Hepatocyte (in vitro differentiated cells): Measurements from ENCODE around the gene MRPS22. TPM values are rescaled to one million over a fixed set of nuclear protein-coding genes. Genes with fewer than 3 reads are reported as not detected.

Source experiments
- DNase-seq: peaks from one replicate; pipeline ENCODE4 v3.0.0-alpha.2; 2016; ENCODE audit warnings: low spot score
- H2AFZ ChIP-seq: fragments of 200-600 bp; sonication (generic); 2 replicates; pipeline ENCODE4 v1.6.0; 2016; ENCODE audit warnings: antibody characterized with exemption, mild to moderate bottlenecking
- H3K27ac ChIP-seq: fragments of 200-600 bp; sonication (generic); 2 replicates; pipeline ENCODE4 v1.5.1; 2016; ENCODE audit warnings: mild to moderate bottlenecking
- H3K27me3 ChIP-seq: fragments of 200-600 bp; sonication (generic); 2 replicates; pipeline ENCODE4 v1.6.1; 2016
- H3K36me3 ChIP-seq: fragments of 200-600 bp; sonication (generic); replicated peaks from 2 replicates; pipeline ENCODE4 v1.5.1; 2016; ENCODE audit warnings: low read depth; ENCODE audit not compliant: insufficient read depth
- H3K4me1 ChIP-seq: fragments of 200-600 bp; sonication (generic); 2 replicates; pipeline ENCODE4 v1.5.1; 2016; ENCODE audit warnings: mild to moderate bottlenecking, moderate library complexity; ENCODE audit not compliant: insufficient read depth
- H3K4me2 ChIP-seq: fragments of 200-600 bp; sonication (generic); 2 replicates; pipeline ENCODE4 v1.6.0; 2016
- H3K4me3 ChIP-seq: fragments of 200-600 bp; sonication (generic); 2 replicates; pipeline ENCODE4 v1.5.1; 2016; ENCODE audit warnings: mild to moderate bottlenecking
- H3K79me2 ChIP-seq: fragments of 200-600 bp; sonication (generic); 2 replicates; pipeline ENCODE4 v1.6.0; 2017; ENCODE audit warnings: mild to moderate bottlenecking
- H3K9me2 ChIP-seq: fragments of 200-600 bp; sonication (generic); replicated peaks from 2 replicates; pipeline ENCODE4 v1.6.0; 2017; ENCODE audit warnings: mild to moderate bottlenecking; ENCODE audit not compliant: insufficient read depth
- H3K9me3 ChIP-seq: fragments of 200-600 bp; sonication (generic); 2 replicates; pipeline ENCODE4 v1.5.1; 2016; ENCODE audit warnings: low read depth, mild to moderate bottlenecking
- H4K20me1 ChIP-seq: fragments of 200-600 bp; sonication (generic); 2 replicates; pipeline ENCODE4 v1.6.0; 2016; ENCODE audit warnings: mild to moderate bottlenecking; ENCODE audit not compliant: insufficient read depth, poor library complexity, severe bottlenecking
- CTCF ChIP-seq: fragments of 200-600 bp; sonication (generic); IDR thresholded peaks from 2 replicates; pipeline ENCODE4 v1.5.1; 2016; ENCODE audit warnings: antibody characterized with exemption, mild to moderate bottlenecking; ENCODE audit not compliant: poor library complexity
- EZH2 ChIP-seq: fragments of 200-600 bp; sonication (generic); IDR thresholded peaks from 2 replicates; pipeline ENCODE4 v1.6.1; 2016; ENCODE audit warnings: antibody characterized with exemption, mild to moderate bottlenecking, borderline replicate concordance
- EZH2phosphoT487 ChIP-seq: fragments of 200-600 bp; sonication (generic); IDR thresholded peaks from one replicate; pipeline ENCODE4 v1.6.1; 2018; ENCODE audit warnings: antibody characterized with exemption, mild to moderate bottlenecking, low read depth, moderate library complexity; ENCODE audit not compliant: unreplicated experiment, severe bottlenecking
- WGBS: methylation state at CpG from one replicate; pipeline ENCODE4 v1.1.6; 2016; ENCODE audit warnings: low lambda C conversion rate; ENCODE audit errors: missing lambda C conversion rate; 5-methylcytosine and 5-hydroxymethylcytosine counted together
- polyA plus RNA-seq: library from polyadenylated mRNA; unstranded; fragments of >200 nt; fragmentation: Nextera tagmentation; extraction: Ambion mirVana; gene quantifications from 2 replicates; pipeline ENCODE4 v1.2.1, GENCODE V29; 2016
- total RNA-seq: library from RNA; depleted of rRNA; stranded (reverse); fragments of >200 nt; gene quantifications from 2 replicates; pipeline ENCODE4 v1.2.3, GENCODE V29; 2014

Gene MRPS22
- total and polyA plus RNA-seq, 2 experiments from 2014 or later: 55.1 to 75.7 TPM

GRCh38 chr3:139309061-139309591 lies 34.7 kb upstream of the MRPS22 start:
- peaks cover 9% of the 10 kb centered on the region for H3K4me1 ChIP-seq
- TF ChIP-seq CTCF (no peak), EZH2phosphoT487 (no peak), EZH2 (no peak)
- H3K79me2 ChIP-seq: no peaks in the 10 kb centered on the region
- no peak overlapping the region for H2AFZ ChIP-seq
- 68% methylated on average over 2 of the region's 2 CpGs for WGBS
- no peaks in the 10 kb centered on the region for H3K9me3 ChIP-seq
- H3K4me2 ChIP-seq: no peak overlapping the region
- no peak overlapping the region for H3K27ac ChIP-seq
- no peaks in the 10 kb centered on the region for H4K20me1 ChIP-seq
- no peaks in the 10 kb centered on the region for H3K36me3 ChIP-seq
- DNase-seq: no peak
- no peaks in the 10 kb centered on the region for H3K9me2 ChIP-seq
- no peak overlapping the region for H3K4me3 ChIP-seq
- H3K27me3 ChIP-seq: no peaks in the 10 kb centered on the region

DNA sequence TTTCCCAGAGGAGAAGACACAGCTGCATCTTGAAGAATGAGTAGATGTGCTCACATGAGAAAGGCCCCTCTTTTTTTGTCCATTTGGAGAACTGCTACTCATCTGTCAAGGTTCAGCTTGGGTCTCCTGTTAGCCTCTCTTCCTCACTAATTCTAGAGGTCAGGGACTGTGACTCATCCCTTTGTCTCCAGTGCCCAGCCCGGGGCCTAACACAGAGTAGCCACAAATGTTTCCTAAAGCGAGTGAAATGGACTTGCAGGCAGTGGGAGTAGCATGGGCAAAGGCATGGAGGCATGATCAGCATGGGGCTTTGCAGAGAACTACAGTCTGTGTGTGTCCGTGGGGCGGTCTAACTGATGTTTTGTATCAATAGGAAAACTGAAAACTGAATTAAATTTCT lies 33.9 kb upstream of the MRPS22 start:
- no peaks in the 10 kb centered on the region for H3K36me3 ChIP-seq
- no peak overlapping the region for H3K4me3 ChIP-seq
- H2AFZ ChIP-seq: no peak overlapping the region
- no peak overlapping the region for H3K27ac ChIP-seq
- H3K27me3 ChIP-seq: no peaks in the 10 kb centered on the region
- no peaks in the 10 kb centered on the region for H3K9me3 ChIP-seq
- no peak for TF ChIP-seq EZH2
- TF ChIP-seq EZH2phosphoT487: no peak
- no peak for TF ChIP-seq CTCF
- H3K4me1 ChIP-seq: peaks cover 9% of the 10 kb centered on the region
- H3K9me2 ChIP-seq: no peaks in the 10 kb centered on the region
- no peaks in the 10 kb centered on the region for H3K79me2 ChIP-seq
- no peak for DNase-seq
- WGBS: 71% methylated on average over 4 of the region's 4 CpGs
- H3K4me2 ChIP-seq: no peak overlapping the region
- no peaks in the 10 kb centered on the region for H4K20me1 ChIP-seq

DNA sequence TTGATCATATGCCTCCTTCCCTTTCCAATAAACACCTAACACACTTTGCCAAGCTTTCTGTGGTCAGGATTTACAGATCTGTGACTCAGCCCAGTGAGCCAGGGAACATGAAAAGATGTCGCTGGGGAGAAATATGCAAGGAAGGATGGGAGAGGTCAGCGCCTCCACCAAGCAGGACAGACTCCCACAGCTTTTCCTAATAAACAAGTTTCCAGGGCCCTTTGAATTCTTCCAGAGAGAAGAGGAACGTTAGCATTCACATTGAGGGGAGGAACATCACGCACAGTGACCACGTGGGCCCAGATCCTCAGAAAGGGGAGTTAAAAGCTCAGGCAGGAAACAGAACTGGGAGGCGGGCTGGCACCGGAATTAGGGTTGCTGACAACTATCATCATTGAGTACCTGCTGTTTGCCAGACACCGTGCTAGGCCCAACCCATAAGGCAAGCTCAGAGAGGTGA lies 33.3 kb upstream of the MRPS22 start:
- no peak overlapping the region for H3K4me2 ChIP-seq
- H4K20me1 ChIP-seq: no peaks in the 10 kb centered on the region
- H3K4me3 ChIP-seq: no peak overlapping the region
- H3K27me3 ChIP-seq: no peaks in the 10 kb centered on the region
- no peaks in the 10 kb centered on the region for H3K79me2 ChIP-seq
- H2AFZ ChIP-seq: no peak overlapping the region
- no peaks in the 10 kb centered on the region for H3K9me2 ChIP-seq
- WGBS: 67% methylated on average over 8 of the region's 8 CpGs
- H3K27ac ChIP-seq: no peak overlapping the region
- no peaks in the 10 kb centered on the region for H3K9me3 ChIP-seq
- peaks cover 9% of the 10 kb centered on the region for H3K4me1 ChIP-seq
- TF ChIP-seq EZH2phosphoT487 (no peak), EZH2 (no peak), CTCF (no peak)
- H3K36me3 ChIP-seq: no peaks in the 10 kb centered on the region
- no peak for DNase-seq
